A549 treated with CORT108297 at 1 μM for 4 hours (cell line): Measurements from ENCODE around the gene TAF11L14. TPM values are rescaled to one million over a fixed set of nuclear protein-coding genes. Genes with fewer than 3 reads are reported as not detected.

Source experiments
- total RNA-seq: library from RNA; stranded (reverse); fragments of 200-300 nt; extraction: Qiagen RNA extraction; gene quantifications from 5 replicates; pipeline ENCODE4 v1.2.3, GENCODE V29; 2022

Gene TAF11L14
- total RNA-seq = not detected in 5 replicates

GRCh38 chr5:17634160-17634559, at the start of gene TAF11L14:
Gene TAF11L14 (plus strand): TSS chr5:17634460.

GRCh38 chr5:17585658-17586057, 48.6 kb upstream of the TAF11L14 start, which contains the start of gene TAF11L7:
Gene TAF11L7 (minus strand): TSS chr5:17585758.

GRCh38 chr5:17590860-17591259, 43.4 kb upstream of the TAF11L14 start, which contains the start of gene TAF11L8:
Gene TAF11L8 (minus strand): TSS chr5:17590960.

GRCh38 chr5:17594255-17594654, 40.0 kb upstream of the TAF11L14 start, which contains the start of gene TAF11L9:
Gene TAF11L9 (minus strand): TSS chr5:17594394.

GRCh38 chr5:17597728-17598127, 36.5 kb upstream of the TAF11L14 start, which contains the start of gene TAF11L10:
Gene TAF11L10 (minus strand): TSS chr5:17597828.

GRCh38 chr5:17603880-17604279, 30.4 kb upstream of the TAF11L14 start, which contains the start of gene TAF11L11:
Gene TAF11L11 (plus strand): TSS chr5:17604183.

GRCh38 chr5:17610092-17610491, 24.2 kb upstream of the TAF11L14 start, which contains the start of gene TAF11L12:
Gene TAF11L12 (plus strand): TSS chr5:17610392.

GRCh38 chr5:17631788-17632187, 2.5 kb upstream of the TAF11L14 start, which contains the start of gene TAF11L13:
Gene TAF11L13 (plus strand): TSS chr5:17632088.

Other genes starting within 250 kb of the TAF11L14 start
- not detected in 5 replicates for gene TAF11L2, start 136.2 kb upstream of the TAF11L14 start, total RNA-seq
- not detected in 5 replicates for gene TAF11L3, start 116.1 kb upstream of the TAF11L14 start, total RNA-seq
- not detected in 5 replicates for gene TAF11L4, start 112.7 kb upstream of the TAF11L14 start, total RNA-seq
- not detected in 5 replicates for gene TAF11L5, start 109.2 kb upstream of the TAF11L14 start, total RNA-seq
- gene TAF11L6, start 105.8 kb upstream of the TAF11L14 start, total RNA-seq = not detected in 5 replicates
- not detected in 5 replicates for gene TAF11L7, start 48.7 kb upstream of the TAF11L14 start, total RNA-seq
- not detected in 5 replicates for gene TAF11L8, start 43.5 kb upstream of the TAF11L14 start, total RNA-seq
- not detected in 5 replicates for gene TAF11L9, start 40.1 kb upstream of the TAF11L14 start, total RNA-seq
- not detected in 5 replicates for gene TAF11L10, start 36.6 kb upstream of the TAF11L14 start, total RNA-seq
- gene TAF11L11, start 30.3 kb upstream of the TAF11L14 start, total RNA-seq = 0.13 to 0.36 TPM (median 0.21 TPM) in 5 replicates
- 0.11 TPM in 2 of 5 replicates, not detected in the others for gene TAF11L12, start 24.1 kb upstream of the TAF11L14 start, total RNA-seq
- not detected in 5 replicates for gene TAF11L13, start 2.4 kb upstream of the TAF11L14 start, total RNA-seq